Loucy (cell line): ENCODE results near the gene SLC35G1.

Experiments used
- EZH2phosphoT487 ChIP-seq: fragments of 200-600 bp; IDR thresholded peaks from 2 replicates; pipeline ENCODE4 v1.6.1; 2018; ENCODE audit warnings: antibody characterized with exemption, mild to moderate bottlenecking, moderate library complexity, borderline replicate concordance
- TF ChIP-seq, protein P1 (sequence below): fragments of 200-600 bp; sonication (generic); conservative IDR thresholded peaks from 2 replicates; pipeline ENCODE4 v1.5.1; 2014; ENCODE audit warnings: mild to moderate bottlenecking, antibody characterized with exemption, low read length

DNA sequence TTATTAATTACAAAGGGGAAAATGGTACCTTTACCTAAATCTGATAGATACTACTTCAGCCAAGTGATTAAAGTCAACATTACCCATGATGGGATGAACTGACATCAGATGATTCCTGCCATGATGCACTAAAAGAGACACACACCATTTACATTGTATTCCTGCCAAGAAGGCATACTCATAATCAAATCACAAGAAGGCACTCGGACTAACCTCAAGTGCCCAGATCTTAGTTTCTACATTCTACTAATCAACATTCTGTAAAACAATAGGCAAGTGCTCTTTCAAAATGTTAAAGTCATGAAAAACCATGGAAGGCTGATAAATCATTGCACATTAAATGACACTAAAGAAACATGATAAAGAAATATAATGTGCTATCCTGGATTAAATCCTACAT is 44.4 kb downstream of the SLC35G1 start:
- TF ChIP-seq, protein P1, sequence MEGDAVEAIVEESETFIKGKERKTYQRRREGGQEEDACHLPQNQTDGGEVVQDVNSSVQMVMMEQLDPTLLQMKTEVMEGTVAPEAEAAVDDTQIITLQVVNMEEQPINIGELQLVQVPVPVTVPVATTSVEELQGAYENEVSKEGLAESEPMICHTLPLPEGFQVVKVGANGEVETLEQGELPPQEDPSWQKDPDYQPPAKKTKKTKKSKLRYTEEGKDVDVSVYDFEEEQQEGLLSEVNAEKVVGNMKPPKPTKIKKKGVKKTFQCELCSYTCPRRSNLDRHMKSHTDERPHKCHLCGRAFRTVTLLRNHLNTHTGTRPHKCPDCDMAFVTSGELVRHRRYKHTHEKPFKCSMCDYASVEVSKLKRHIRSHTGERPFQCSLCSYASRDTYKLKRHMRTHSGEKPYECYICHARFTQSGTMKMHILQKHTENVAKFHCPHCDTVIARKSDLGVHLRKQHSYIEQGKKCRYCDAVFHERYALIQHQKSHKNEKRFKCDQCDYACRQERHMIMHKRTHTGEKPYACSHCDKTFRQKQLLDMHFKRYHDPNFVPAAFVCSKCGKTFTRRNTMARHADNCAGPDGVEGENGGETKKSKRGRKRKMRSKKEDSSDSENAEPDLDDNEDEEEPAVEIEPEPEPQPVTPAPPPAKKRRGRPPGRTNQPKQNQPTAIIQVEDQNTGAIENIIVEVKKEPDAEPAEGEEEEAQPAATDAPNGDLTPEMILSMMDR, result no peak
- no peak for TF ChIP-seq EZH2phosphoT487
